Osteoblast (primary cell): Measurements from ENCODE around the gene HDDC3. TPM values are rescaled to one million over a fixed set of nuclear protein-coding genes. Genes with fewer than 3 reads are reported as not detected.

Experiments used
- DNase-seq: peaks from one replicate; pipeline ENCODE4 v3.0.0; 2011; ENCODE audit warnings: low spot score, mixed read lengths; ENCODE audit not compliant: insufficient read length; ENCODE audit errors: missing footprints
- H2AFZ ChIP-seq: 2 replicates; pipeline ENCODE4 v1.6.0; 2011; ENCODE audit warnings: mild to moderate bottlenecking, low read length
- H3K27ac ChIP-seq: 2 replicates; pipeline ENCODE4 v1.5.1; 2011; ENCODE audit warnings: mild to moderate bottlenecking, low read depth, low read length, moderate library complexity
- H3K27me3 ChIP-seq: 2 replicates; pipeline ENCODE4 v1.6.0; 2012; ENCODE audit warnings: mild to moderate bottlenecking, control low read depth, inconsistent platforms, low read length, moderate library complexity; ENCODE audit not compliant: insufficient read depth
- H3K36me3 ChIP-seq: 2 replicates; pipeline ENCODE4 v1.5.1; 2011; ENCODE audit warnings: mild to moderate bottlenecking, low read length, control low read depth, moderate library complexity; ENCODE audit not compliant: insufficient read depth
- H3K4me1 ChIP-seq: 2 replicates; pipeline ENCODE4 v1.5.1; 2011; ENCODE audit warnings: mild to moderate bottlenecking, low read length, control low read depth, moderate library complexity; ENCODE audit not compliant: insufficient read depth
- H3K4me2 ChIP-seq: 2 replicates; pipeline ENCODE4 v1.6.0; 2011; ENCODE audit warnings: mild to moderate bottlenecking, low read length; ENCODE audit not compliant: insufficient read depth
- H3K4me3 ChIP-seq: fragments of 200-600 bp; sonication (generic); 3 replicates; pipeline ENCODE4 v1.5.1; 2012; ENCODE audit warnings: mild to moderate bottlenecking, low read length, inconsistent platforms; ENCODE audit not compliant: insufficient read depth
- H3K79me2 ChIP-seq: 2 replicates; pipeline ENCODE4 v1.6.0; 2012; ENCODE audit warnings: mild to moderate bottlenecking, low read length, control low read depth, inconsistent platforms; ENCODE audit not compliant: insufficient read depth
- H3K9me3 ChIP-seq: 2 replicates; pipeline ENCODE4 v1.5.1; 2011; ENCODE audit warnings: low read depth, low read length, control low read depth
- H4K20me1 ChIP-seq: 2 replicates; pipeline ENCODE4 v1.6.0; 2012; ENCODE audit warnings: mild to moderate bottlenecking, low read length, control low read depth; ENCODE audit not compliant: insufficient read depth
- total RNA-seq: library from RNA; depleted of rRNA; stranded (reverse); fragments of >200 nt; gene quantifications from 2 replicates; pipeline ENCODE4 v1.2.3, GENCODE V29; 2012
- TF ChIP-seq, protein P1 (sequence below): IDR thresholded peaks from 2 replicates; pipeline ENCODE4 v1.5.1; 2011; ENCODE audit warnings: mild to moderate bottlenecking, low read depth, low read length, moderate library complexity; ENCODE audit errors: extremely low read depth

The HDDC3 gene
- total RNA-seq, 1 donor, result 11.6 TPM

DNA sequence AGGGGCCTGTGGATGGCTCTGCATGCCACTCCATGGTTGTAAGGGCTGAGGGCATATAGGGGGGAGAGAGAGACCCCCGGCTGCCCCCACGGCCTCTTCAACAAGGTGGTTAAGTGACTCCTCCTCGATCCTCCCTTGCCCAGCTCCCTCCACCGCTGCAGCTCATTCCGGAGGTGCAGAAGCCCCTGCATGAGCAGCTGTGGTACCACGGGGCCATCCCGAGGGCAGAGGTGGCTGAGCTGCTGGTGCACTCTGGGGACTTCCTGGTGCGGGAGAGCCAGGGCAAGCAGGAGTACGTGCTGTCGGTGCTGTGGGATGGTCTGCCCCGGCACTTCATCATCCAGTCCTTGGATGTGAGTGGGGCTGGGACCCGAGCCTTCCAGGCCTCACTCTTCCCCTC is 41.5 kb downstream of the HDDC3 start:
- H3K27ac ChIP-seq, result no peak overlapping the region
- DNase-seq, result peak; percentile 0
- H3K4me3 ChIP-seq, result no peak overlapping the region
- H3K36me3 ChIP-seq, result peaks cover 52% of the 10 kb centered on the region
- H3K4me2 ChIP-seq, result no peak overlapping the region
- peaks cover 7% of the 10 kb centered on the region for H3K79me2 ChIP-seq
- no peaks in the 10 kb centered on the region for H3K9me3 ChIP-seq
- H2AFZ ChIP-seq, result no peak overlapping the region
- H3K4me1 ChIP-seq, result peaks cover 5% of the 10 kb centered on the region
- TF ChIP-seq, protein P1, sequence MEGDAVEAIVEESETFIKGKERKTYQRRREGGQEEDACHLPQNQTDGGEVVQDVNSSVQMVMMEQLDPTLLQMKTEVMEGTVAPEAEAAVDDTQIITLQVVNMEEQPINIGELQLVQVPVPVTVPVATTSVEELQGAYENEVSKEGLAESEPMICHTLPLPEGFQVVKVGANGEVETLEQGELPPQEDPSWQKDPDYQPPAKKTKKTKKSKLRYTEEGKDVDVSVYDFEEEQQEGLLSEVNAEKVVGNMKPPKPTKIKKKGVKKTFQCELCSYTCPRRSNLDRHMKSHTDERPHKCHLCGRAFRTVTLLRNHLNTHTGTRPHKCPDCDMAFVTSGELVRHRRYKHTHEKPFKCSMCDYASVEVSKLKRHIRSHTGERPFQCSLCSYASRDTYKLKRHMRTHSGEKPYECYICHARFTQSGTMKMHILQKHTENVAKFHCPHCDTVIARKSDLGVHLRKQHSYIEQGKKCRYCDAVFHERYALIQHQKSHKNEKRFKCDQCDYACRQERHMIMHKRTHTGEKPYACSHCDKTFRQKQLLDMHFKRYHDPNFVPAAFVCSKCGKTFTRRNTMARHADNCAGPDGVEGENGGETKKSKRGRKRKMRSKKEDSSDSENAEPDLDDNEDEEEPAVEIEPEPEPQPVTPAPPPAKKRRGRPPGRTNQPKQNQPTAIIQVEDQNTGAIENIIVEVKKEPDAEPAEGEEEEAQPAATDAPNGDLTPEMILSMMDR, result no peak
- H4K20me1 ChIP-seq, result peaks cover 4% of the 10 kb centered on the region
- H3K27me3 ChIP-seq, result no peaks in the 10 kb centered on the region

DNA sequence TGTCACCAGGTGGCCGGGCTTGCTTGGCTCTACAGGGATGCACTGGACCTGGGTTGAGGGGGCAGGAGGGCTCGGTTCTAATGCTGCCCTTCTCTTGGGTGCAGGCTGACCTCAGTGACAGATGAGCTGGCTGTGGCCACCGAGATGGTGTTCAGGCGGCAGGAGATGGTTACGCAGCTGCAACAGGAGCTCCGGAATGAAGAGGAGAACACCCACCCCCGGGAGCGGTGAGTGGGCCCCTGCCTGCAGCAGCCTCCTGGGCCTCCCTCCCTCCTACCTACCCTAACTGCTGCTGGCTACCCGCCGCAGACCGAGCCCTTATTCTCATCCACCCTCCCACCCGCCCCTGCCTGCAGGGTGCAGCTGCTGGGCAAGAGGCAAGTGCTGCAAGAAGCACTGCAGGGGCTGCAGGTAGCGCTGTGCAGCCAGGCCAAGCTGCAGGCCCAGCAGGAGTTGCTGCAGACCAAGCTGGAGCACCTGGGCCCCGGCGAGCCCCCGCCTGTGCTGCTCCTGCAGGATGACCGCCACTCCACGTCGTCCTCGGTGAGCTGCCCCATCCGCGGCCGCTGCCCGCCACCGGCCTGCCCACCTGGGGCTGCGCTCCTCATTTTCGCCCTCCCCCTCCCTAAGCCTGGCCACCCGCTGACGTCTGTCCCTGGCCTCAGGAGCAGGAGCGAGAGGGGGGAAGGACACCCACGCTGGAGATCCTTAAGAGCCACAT is 42.5 kb downstream of the HDDC3 start:
- H3K27me3 ChIP-seq, result no peaks in the 10 kb centered on the region
- peaks cover 7% of the 10 kb centered on the region for H3K79me2 ChIP-seq
- no peak overlapping the region for H3K4me3 ChIP-seq
- H3K4me1 ChIP-seq, result peaks cover 14% of the 10 kb centered on the region
- H4K20me1 ChIP-seq, result peaks cover 4% of the 10 kb centered on the region
- DNase-seq, result peak; percentile 48
- TF ChIP-seq, protein P1, result no peak
- no peak overlapping the region for H2AFZ ChIP-seq
- no peaks in the 10 kb centered on the region for H3K9me3 ChIP-seq
- no peak overlapping the region for H3K4me2 ChIP-seq
- H3K27ac ChIP-seq, result no peak overlapping the region
- peaks cover 46% of the 10 kb centered on the region for H3K36me3 ChIP-seq

DNA sequence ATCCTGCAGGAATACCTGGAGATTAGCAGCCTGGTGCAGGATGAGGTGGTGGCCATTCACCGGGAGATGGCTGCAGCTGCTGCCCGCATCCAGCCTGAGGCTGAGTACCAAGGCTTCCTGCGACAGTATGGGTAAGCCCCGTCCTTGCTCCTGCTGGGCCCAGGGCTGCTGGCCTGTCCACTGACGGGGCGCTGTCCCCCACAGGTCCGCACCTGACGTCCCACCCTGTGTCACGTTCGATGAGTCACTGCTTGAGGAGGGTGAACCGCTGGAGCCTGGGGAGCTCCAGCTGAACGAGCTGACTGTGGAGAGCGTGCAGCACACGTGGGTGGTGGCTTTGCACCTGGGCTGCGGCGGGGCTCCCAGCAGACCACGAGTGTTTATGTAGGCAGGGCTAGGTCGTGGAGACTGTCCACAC is 43.0 kb downstream of the HDDC3 start:
- H3K4me3 ChIP-seq, result no peak overlapping the region
- peaks cover 4% of the 10 kb centered on the region for H4K20me1 ChIP-seq
- TF ChIP-seq, protein P1, result no peak
- H3K9me3 ChIP-seq, result no peaks in the 10 kb centered on the region
- H3K27ac ChIP-seq, result no peak overlapping the region
- peaks cover 7% of the 10 kb centered on the region for H3K79me2 ChIP-seq
- no peaks in the 10 kb centered on the region for H3K27me3 ChIP-seq
- peaks cover 20% of the 10 kb centered on the region for H3K4me1 ChIP-seq
- DNase-seq, result no peak
- peaks cover 46% of the 10 kb centered on the region for H3K36me3 ChIP-seq
- H2AFZ ChIP-seq, result no peak overlapping the region
- H3K4me2 ChIP-seq, result no peak overlapping the region

DNA sequence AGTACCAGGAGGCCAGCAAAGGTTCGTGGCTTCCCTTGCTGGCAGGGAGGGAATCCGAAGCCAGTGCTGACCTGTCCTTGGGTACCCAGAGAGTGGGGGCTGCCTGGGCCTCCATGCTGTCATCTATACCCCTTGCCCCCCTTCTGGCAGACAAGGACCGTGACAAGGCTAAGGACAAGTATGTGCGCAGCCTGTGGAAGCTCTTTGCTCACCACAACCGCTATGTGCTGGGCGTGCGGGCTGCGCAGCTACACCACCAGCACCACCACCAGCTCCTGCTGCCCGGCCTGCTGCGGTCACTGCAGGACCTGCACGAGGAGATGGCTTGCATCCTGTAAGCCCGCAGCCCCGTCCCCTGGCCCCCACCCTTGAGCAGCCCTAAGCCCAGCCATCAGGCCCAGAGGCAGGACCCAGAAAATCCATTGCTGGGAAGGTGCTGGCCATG is 45.3 kb downstream of the HDDC3 start:
- Histone ChIP-seq H3K4me3 (no peak overlapping the region), H3K4me2 (no peak overlapping the region), H3K36me3 (peaks cover 32% of the 10 kb centered on the region), H3K9me3 (no peaks in the 10 kb centered on the region), H3K27me3 (no peaks in the 10 kb centered on the region), H2AFZ (no peak overlapping the region), H3K27ac (no peak overlapping the region), H4K20me1 (peaks cover 4% of the 10 kb centered on the region), H3K4me1 (peaks cover 26% of the 10 kb centered on the region), H3K79me2 (peaks cover 7% of the 10 kb centered on the region)
- peak; percentile 4 for DNase-seq
- TF ChIP-seq, protein P1, result no peak
